ENCODE measurements around the gene NLRP1. TPM values are rescaled to one million over a fixed set of nuclear protein-coding genes. Genes with fewer than 3 reads are reported as not detected.

The NLRP1 gene
- polyA plus RNA-seq, 1 donor from 2014 or later = 255 TPM

- no peaks in the 10 kb centered on the region for H3K9me2 ChIP-seq (ENCODE audit: insufficient read depth, low read length)
- no peaks in the 10 kb centered on the region for H3K27me3 ChIP-seq (ENCODE audit: insufficient read depth, low read depth, low read length)
- H3K4me2 ChIP-seq (ENCODE audit: low read length) = no peak overlapping the region
- no peaks in the 10 kb centered on the region for H3K9me3 ChIP-seq (ENCODE audit: low read length)
- TF ChIP-seq RAD21 (conservative IDR thresholded peaks at IDR 0.05) = peak; percentile 89
- TF ChIP-seq CTCF (IDR thresholded peaks at IDR 0.05; ENCODE audit: poor library complexity, severe bottlenecking) = peak; percentile 86
- peak; percentile 94 for TF ChIP-seq SMC3 (conservative IDR thresholded peaks at IDR 0.05; ENCODE audit: poor library complexity)
- no peak for TF ChIP-seq REST (IDR thresholded peaks at IDR 0.05; ENCODE audit: borderline replicate concordance)
- no peak for TF ChIP-seq TAF1 (IDR thresholded peaks at IDR 0.05; ENCODE audit: low read depth)
- no peak overlapping the region for H3K9ac ChIP-seq (ENCODE audit: low read length)
- H3K27ac ChIP-seq (ENCODE audit: low read length) = no peak overlapping the region
- no peak overlapping the region for H2AFZ ChIP-seq (ENCODE audit: low read depth, low read length)
- H3K79me2 ChIP-seq (replicated peaks; ENCODE audit: insufficient read depth, low read length) = no peaks in the 10 kb centered on the region
- H3K36me3 ChIP-seq (ENCODE audit: insufficient read depth, low read length) = no peaks in the 10 kb centered on the region
- no peaks in the 10 kb centered on the region for H3F3A ChIP-seq (ENCODE audit: insufficient read depth, low read length, poor library complexity, severe bottlenecking)
- H4K20me1 ChIP-seq (ENCODE audit: insufficient read depth) = no peaks in the 10 kb centered on the region
- H3K4me3 ChIP-seq (ENCODE audit: low read length) = no peak overlapping the region
Observed at GRCh38 chr17:5592382-5592781, 8.1 kb upstream of the NLRP1 start.

GRCh38 chr17:5591966-5592365 lies 7.7 kb upstream of the NLRP1 start:
- Histone ChIP-seq H3K36me3 (ENCODE audit: insufficient read depth, low read length) (no peaks in the 10 kb centered on the region), H4K20me1 (ENCODE audit: insufficient read depth) (no peaks in the 10 kb centered on the region), H3K9me2 (ENCODE audit: insufficient read depth, low read length) (no peaks in the 10 kb centered on the region), H3F3A (ENCODE audit: insufficient read depth, low read length, poor library complexity, severe bottlenecking) (no peaks in the 10 kb centered on the region), H2AFZ (ENCODE audit: low read depth, low read length) (no peak overlapping the region), H3K79me2 (replicated peaks; ENCODE audit: insufficient read depth, low read length) (no peaks in the 10 kb centered on the region), H3K27ac (ENCODE audit: low read length) (no peak overlapping the region), H3K27me3 (ENCODE audit: insufficient read depth, low read depth, low read length) (no peaks in the 10 kb centered on the region), H3K4me3 (ENCODE audit: low read length) (no peak overlapping the region), H3K9me3 (ENCODE audit: low read length) (no peaks in the 10 kb centered on the region), H3K4me2 (ENCODE audit: low read length) (no peak overlapping the region), H3K9ac (ENCODE audit: low read length) (no peak overlapping the region)
- TF ChIP-seq MXI1 (conservative IDR thresholded peaks at IDR 0.05; ENCODE audit: poor library complexity, severe bottlenecking) (no peak), EP300 (conservative IDR thresholded peaks at IDR 0.05; ENCODE audit: poor library complexity, severe bottlenecking) (no peak), TAF1 (IDR thresholded peaks at IDR 0.05; ENCODE audit: low read depth) (no peak), REST (IDR thresholded peaks at IDR 0.05; ENCODE audit: borderline replicate concordance) (no peak), SMC3 (conservative IDR thresholded peaks at IDR 0.05; ENCODE audit: poor library complexity) (no peak), EZH2 (IDR thresholded peaks at IDR 0.05; ENCODE audit: borderline replicate concordance, insufficient read depth, low read length, poor library complexity, severe bottlenecking) (no peak), CTCF (IDR thresholded peaks at IDR 0.05; ENCODE audit: poor library complexity, severe bottlenecking) (no peak), RAD21 (conservative IDR thresholded peaks at IDR 0.05) (no peak)
